DMS53 treated with DMSO at 0.1 percent for 48 hours (cell line): ENCODE data around the gene SFT2D3.
"Not testable (repeated sequence)": the region's sequence is repeated elsewhere in the genome, so short reads cannot be mapped to it uniquely, and the experiment has no call there.

Experiments used
- DNase-seq: peaks from one replicate; lab custom pipeline; 2025; ENCODE audit not compliant: unreplicated experiment; lab: John Stamatoyannopoulos, UW

Gene SFT2D3

GRCh38 chr2:127739800-127740199 lies 38.5 kb downstream of the SFT2D3 start:
- no peak for DNase-seq

GRCh38 chr2:127740665-127741288 lies 39.5 kb downstream of the SFT2D3 start:
- DNase-seq, result no peak

DNA sequence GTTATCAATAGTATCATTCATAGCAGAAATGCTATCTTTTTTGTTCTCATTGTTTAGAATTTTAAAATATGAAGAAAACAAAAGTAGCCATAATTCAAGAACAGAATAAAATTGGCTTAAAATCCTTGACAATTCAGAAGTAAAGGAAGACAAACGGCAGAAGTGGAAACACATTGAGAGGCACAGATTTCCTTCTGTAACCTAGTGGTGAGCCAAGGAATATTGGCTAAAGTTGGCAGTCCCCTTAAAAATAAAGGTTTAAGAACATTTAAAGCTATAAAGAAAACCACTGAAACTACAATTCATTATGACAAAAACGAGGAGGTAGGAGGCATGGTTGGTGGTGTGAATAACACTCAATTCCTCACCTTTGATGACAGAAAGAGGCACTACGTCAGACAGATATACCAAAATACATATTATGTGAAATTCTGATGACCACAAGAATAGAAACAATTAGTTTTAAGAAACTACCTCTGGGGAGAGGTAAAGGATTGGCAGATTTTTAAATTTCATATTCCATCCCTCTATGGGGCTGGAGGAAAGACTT lies 42.3 kb downstream of the SFT2D3 start:
- DNase-seq, result no peak

DNA sequence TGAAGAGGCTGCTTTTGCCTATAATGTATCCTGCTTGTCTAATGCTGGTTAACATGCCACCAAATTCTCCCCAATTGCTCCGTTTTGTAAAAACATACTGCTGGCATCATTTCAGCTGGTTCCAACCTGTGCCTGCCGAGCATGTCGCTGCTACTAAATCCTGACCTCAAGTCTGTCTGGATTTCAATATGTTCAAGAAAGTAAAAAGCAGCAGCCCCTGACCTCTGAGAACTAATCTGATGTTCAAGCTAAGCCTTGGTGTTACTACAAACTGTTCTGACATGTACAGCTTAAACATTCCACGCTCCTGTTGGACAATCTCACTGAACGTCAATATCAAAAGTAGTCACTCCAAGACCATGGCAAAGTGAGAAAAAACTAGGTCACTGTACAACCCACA lies 46.3 kb downstream of the SFT2D3 start:
- DNase-seq, result no peak

DNA sequence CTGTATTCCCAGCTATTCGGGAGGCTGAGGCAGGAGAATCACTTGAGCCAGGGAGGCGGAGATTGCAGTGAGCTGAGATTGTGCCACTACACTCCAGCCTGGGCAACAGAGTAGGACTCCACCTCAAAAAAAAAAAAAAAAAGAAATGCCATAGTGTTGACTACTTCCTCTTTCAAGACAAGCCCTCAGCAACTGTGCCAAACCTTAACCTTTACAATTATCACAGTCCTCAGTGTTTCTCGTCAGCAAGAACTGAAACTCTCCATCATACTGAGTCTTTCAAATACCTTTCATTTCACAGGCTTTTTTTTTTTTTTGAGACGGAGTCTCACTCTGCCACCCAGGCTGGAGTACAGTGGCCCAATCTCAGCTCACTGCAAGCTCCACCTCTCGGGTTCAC lies 48.2 kb downstream of the SFT2D3 start:
- not testable (repeated sequence) for DNase-seq

DNA sequence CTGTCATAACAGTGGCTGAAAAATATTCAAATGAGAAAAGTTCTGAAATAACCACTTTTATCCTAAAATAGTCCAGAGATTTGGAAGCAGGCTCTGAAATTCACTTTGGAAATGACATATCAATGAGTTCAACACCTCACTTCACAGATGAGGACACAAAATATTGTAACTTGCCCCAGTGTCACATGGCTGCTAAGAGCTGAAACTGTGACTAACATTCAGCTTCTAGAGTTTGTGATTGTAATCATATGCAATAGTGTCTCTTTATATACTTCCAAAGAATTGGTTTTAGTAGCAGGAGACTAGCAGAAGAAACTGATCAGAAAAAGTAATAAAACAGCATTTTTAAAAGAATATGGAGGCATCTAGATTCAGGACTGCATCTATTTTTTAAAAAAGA lies 52.1 kb downstream of the SFT2D3 start:
- no peak for DNase-seq

- DNase-seq, result no peak
These were observed 52.9 kb downstream of the SFT2D3 start for GRCh38 chr2:127754186-127754585.
